Endothelial cell (in vitro differentiated cells): ENCODE data around the gene COQ7. TPM values are rescaled to one million over a fixed set of nuclear protein-coding genes. Genes with fewer than 3 reads are reported as not detected.
A peak's percentile ranks its signal among the peaks of the same experiment; 100 is the strongest.

Experiments used
- DNase-seq: peaks from one replicate; pipeline ENCODE4 v3.0.0; 2021; ENCODE audit warnings: low spot score
- H3K27ac Mint-ChIP-seq: one replicate; pipeline ENCODE4 v1.8.0; 2021; ENCODE audit warnings: mixed read lengths, inconsistent platforms; ENCODE audit not compliant: unreplicated experiment
- H3K27me3 Mint-ChIP-seq: one replicate; pipeline ENCODE4 v1.8.0; 2021; ENCODE audit warnings: mild to moderate bottlenecking, moderate library complexity, mixed read lengths, inconsistent platforms; ENCODE audit not compliant: unreplicated experiment
- H3K36me3 Mint-ChIP-seq: one replicate; pipeline ENCODE4 v1.8.0; 2021; ENCODE audit warnings: mild to moderate bottlenecking, low read depth, mixed read lengths, inconsistent platforms; ENCODE audit not compliant: unreplicated experiment
- H3K4me1 Mint-ChIP-seq: one replicate; pipeline ENCODE4 v1.8.0; 2021; ENCODE audit warnings: mild to moderate bottlenecking, mixed read lengths, inconsistent platforms; ENCODE audit not compliant: unreplicated experiment
- H3K4me3 Mint-ChIP-seq: one replicate; pipeline ENCODE4 v1.8.0; 2021; ENCODE audit warnings: mild to moderate bottlenecking, mixed read lengths, inconsistent platforms; ENCODE audit not compliant: unreplicated experiment
- H3K9me3 Mint-ChIP-seq: one replicate; pipeline ENCODE4 v1.8.0; 2021; ENCODE audit warnings: mixed read lengths, inconsistent platforms; ENCODE audit not compliant: unreplicated experiment
- CTCF ChIP-seq: fragments of 200-600 bp; sonication (generic); IDR thresholded peaks from one replicate; pipeline ENCODE4 v1.5.0; 2021; ENCODE audit warnings: antibody characterized with exemption; ENCODE audit not compliant: unreplicated experiment
- total RNA-seq: library from RNA; stranded (reverse); fragmentation: NEBNext Ultra II Directional; extraction: Animal tissue kit (Norgen Biotek cat#: 25700); gene quantifications from one replicate; pipeline ENCODE4 v1.2.1, GENCODE V29; 2021; ENCODE audit not compliant: unreplicated experiment

The COQ7 gene
- total RNA-seq, 1 donor from 2014 or later: 15.3 TPM

DNA sequence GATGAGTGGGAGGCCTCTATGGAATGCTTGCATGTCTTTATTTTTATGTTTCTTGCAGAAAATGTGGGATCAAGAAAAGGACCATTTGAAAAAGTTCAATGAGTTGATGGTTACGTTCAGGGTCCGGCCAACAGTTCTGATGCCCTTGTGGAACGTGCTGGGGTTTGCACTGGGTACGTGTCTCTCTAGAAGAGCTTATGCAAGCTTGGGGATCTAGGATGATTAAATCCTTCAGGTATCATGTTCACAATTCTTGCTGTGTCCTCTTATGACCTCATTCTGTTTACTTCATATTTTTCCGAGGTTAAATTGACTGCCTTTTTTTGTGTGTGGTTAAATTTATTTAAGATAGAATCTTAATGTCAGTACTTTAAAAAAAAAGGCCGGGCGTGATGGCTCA lies 6.4 kb downstream of the COQ7 start:
- Mint-ChIP-seq H3K9me3 (no peaks in the 10 kb centered on the region), H3K27me3 (no peaks in the 10 kb centered on the region), H3K27ac (peak overlapping the region; percentile 31), H3K4me3 (no peak overlapping the region), H3K36me3 (peaks cover 5% of the 10 kb centered on the region), H3K4me1 (no peaks in the 10 kb centered on the region)
- DNase-seq: no peak
- no peak for TF ChIP-seq CTCF

- H3K36me3 Mint-ChIP-seq: peaks cover 5% of the 10 kb centered on the region
Measured at GRCh38 chr16:19075511-19075910, 8.1 kb downstream of the COQ7 start.

GRCh38 chr16:19077879-19078278 lies 10.5 kb downstream of the COQ7 start:
- Mint-ChIP-seq H3K9me3 (no peaks in the 10 kb centered on the region), H3K4me3 (no peak overlapping the region), H3K4me1 (no peaks in the 10 kb centered on the region), H3K36me3 (peaks cover 13% of the 10 kb centered on the region), H3K27me3 (peaks cover 3% of the 10 kb centered on the region), H3K27ac (no peak overlapping the region)
- no peak for DNase-seq
- no peak for TF ChIP-seq CTCF

More at GRCh38 chr16:19075511-19075910, 8.1 kb downstream of the COQ7 start:
- H3K9me3 Mint-ChIP-seq: no peaks in the 10 kb centered on the region
- no peaks in the 10 kb centered on the region for H3K27me3 Mint-ChIP-seq
- H3K27ac Mint-ChIP-seq: no peak overlapping the region
- peak overlapping the region; percentile 5 for H3K4me3 Mint-ChIP-seq
- no peak for TF ChIP-seq CTCF
- H3K4me1 Mint-ChIP-seq: no peaks in the 10 kb centered on the region
- DNase-seq: no peak

DNA sequence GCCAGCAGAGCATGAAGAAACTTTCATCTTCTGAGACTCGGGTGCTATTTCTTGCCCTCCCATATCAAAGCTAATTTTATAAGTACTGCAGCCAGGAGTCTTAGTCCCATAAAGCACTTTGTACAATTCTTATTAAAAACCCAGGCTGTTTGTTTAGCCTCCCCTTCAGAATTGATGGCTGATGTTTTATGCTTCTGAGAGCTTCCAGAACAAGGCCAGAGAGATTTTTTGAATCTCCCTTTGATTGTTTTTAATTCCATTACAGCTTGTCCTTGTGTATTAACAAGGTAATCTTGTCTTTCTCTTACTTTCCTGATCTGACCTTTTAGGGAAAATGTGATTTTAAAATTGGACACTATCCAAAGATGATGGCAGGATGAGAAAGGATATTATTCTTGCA lies 16.3 kb downstream of the COQ7 start:
- peaks cover 5% of the 10 kb centered on the region for H3K27me3 Mint-ChIP-seq
- H3K4me1 Mint-ChIP-seq: peaks cover 10% of the 10 kb centered on the region
- DNase-seq: no peak
- no peaks in the 10 kb centered on the region for H3K9me3 Mint-ChIP-seq
- H3K27ac Mint-ChIP-seq: no peak overlapping the region
- H3K4me3 Mint-ChIP-seq: no peak overlapping the region
- TF ChIP-seq CTCF: no peak
- H3K36me3 Mint-ChIP-seq: peaks cover 13% of the 10 kb centered on the region

DNA sequence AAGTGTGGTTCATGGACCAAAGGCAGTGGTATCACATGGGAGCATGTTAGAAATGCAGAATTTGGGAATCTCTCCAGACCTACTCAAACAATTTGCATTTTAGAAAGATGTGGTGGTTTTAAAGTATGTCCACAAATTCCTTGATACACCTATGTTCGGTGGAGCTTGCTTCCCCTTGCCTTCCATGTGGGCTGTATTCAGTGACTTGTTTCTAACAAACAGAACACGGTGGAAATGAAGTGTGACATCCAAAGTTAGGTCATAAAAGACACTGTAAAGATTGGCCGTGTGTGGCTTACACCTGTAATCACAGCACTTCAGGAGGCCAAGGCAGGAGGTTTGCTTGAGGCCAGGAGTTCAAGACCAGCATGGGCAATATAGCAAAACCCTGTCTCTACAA lies 16.7 kb downstream of the COQ7 start:
- Mint-ChIP-seq H3K4me1 (peaks cover 10% of the 10 kb centered on the region), H3K36me3 (peaks cover 13% of the 10 kb centered on the region), H3K9me3 (no peaks in the 10 kb centered on the region), H3K27ac (no peak overlapping the region), H3K27me3 (peaks cover 5% of the 10 kb centered on the region), H3K4me3 (no peak overlapping the region)
- TF ChIP-seq CTCF: no peak
- DNase-seq: no peak
